ENCODE measurements around the gene GOLM1. TPM values are rescaled to one million over a fixed set of nuclear protein-coding genes. Genes with fewer than 3 reads are reported as not detected.

Gene GOLM1
- total RNA-seq, 4 donors from 2014 or later, result 2.0 to 13.6 (median 4.3) TPM

GRCh38 chr9:86036555-86036954 is 62.8 kb downstream of the GOLM1 start:
- no peaks in the 10 kb centered on the region for H3K27me3 ChIP-seq
- no peak overlapping the region for H3K27ac ChIP-seq
- 94 to 95% methylated on average over 9 of the region's 9 CpGs for WGBS, 2 donors
- H3K4me1 ChIP-seq, result no peaks in the 10 kb centered on the region
- H3K36me3 ChIP-seq, result peaks cover 0 to 11% (median 0%) of the 10 kb centered on the region in 3 donors
- no peaks in the 10 kb centered on the region for H3K9me3 ChIP-seq
- intact Hi-C loops (cut with DNase I), result no loop called here
- H3K4me3 ChIP-seq, result no peak overlapping the region
- no peak for DNase-seq
- no peak for TF ChIP-seq CTCF (IDR thresholded peaks at IDR 0.05)
- no peak for TF ChIP-seq POLR2A (IDR thresholded peaks at IDR 0.05)

DNA sequence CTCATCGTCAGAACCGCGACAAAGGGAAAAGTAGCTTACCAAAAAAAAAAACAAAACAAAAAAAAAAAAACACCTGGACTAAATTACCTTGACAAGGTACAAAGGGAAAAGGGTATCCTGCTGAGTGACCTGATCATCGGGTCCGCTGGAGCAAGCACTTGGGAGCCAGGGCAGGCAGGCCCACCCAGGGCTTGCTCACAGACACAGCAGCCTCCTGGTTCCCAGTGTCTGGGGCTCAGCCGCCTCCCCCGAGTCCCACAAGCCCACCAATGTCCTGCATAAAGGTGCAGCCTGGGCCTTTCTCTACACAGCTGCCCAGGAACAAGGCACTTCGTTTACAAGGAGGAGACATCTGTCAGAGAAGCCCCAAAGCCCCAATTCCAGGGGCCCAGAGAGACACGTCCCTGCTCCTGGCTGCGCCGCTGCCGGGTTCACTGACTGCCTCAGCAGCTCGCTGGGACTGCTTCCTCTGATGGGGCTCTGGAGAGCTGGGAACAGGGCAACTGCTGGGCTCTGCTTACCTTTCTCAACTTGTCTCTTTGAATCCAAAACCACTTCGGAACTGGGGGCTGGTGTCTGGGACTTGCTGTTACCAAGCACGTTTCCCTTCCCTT is 63.4 kb downstream of the GOLM1 start:
- Histone ChIP-seq H3K27ac (no peak overlapping the region), H3K9me3 (no peaks in the 10 kb centered on the region), H3K4me1 (no peaks in the 10 kb centered on the region), H3K27me3 (no peaks in the 10 kb centered on the region), H3K4me3 (no peak overlapping the region), H3K36me3 (peaks cover 0 to 13% (median 0%) of the 10 kb centered on the region in 3 donors)
- WGBS, 2 donors, result 73 to 91% methylated on average over 2 to 9 of the region's 15 CpGs
- TF ChIP-seq CTCF (IDR thresholded peaks at IDR 0.05) (no peak), POLR2A (IDR thresholded peaks at IDR 0.05) (no peak)
- no peak for DNase-seq
- intact Hi-C loops (cut with DNase I), result no loop called here

DNA sequence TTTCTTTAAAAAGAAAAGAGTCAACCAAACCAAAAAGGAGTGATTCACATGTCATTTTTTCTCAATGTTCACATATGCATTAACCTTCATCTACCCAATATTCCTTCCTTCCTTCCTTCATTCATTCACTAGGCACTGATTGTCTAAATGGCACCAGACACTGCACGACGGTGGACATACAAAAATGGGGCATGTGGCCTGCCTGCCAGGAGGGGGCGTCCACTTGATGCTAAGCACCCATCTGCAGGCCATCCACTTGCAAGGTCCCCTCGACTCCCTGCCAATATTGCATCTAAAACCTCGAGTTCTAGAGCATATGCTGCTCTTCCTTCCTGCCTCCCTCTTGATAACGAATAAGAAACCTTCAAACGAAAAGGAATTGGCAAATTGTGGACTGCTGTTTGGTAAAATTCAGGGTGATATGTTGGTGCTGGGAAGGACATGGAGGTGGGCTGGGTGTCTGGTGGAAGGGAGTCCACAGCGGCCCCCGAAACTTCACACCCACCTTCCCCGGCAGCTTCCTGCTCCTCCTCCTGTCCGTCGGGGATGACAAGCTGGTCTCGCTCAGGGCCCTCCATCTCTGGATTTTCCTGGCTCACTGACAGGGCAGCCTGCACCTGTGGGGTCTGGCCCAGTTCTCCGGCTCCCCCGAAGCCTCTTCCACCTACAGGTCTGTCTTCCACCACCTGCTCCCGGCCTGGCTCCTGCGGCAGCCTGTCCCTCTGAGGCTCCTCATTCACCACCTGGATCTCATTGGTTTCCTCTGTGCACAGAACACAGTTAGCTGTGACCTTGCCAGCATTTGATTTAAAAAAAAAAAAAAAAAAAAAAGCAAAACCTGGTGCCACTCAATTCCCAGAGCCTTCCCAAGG is 64.3 kb downstream of the GOLM1 start:
- intact Hi-C loops (cut with DNase I), result no loop called here
- DNase-seq, result no peak
- peaks cover 0 to 16% (median 0%) of the 10 kb centered on the region in 3 donors for H3K36me3 ChIP-seq
- WGBS, 2 donors, result 74 to 84% methylated on average over 16 to 17 of the region's 17 CpGs
- H3K27ac ChIP-seq, result no peak overlapping the region
- H3K4me3 ChIP-seq, result no peak overlapping the region
- no peaks in the 10 kb centered on the region for H3K9me3 ChIP-seq
- H3K27me3 ChIP-seq, result no peaks in the 10 kb centered on the region
- no peaks in the 10 kb centered on the region for H3K4me1 ChIP-seq
- no peak for TF ChIP-seq POLR2A (IDR thresholded peaks at IDR 0.05)
- TF ChIP-seq CTCF (IDR thresholded peaks at IDR 0.05), result peak in 2 of 6 experiments; percentile 16 to 27

DNA sequence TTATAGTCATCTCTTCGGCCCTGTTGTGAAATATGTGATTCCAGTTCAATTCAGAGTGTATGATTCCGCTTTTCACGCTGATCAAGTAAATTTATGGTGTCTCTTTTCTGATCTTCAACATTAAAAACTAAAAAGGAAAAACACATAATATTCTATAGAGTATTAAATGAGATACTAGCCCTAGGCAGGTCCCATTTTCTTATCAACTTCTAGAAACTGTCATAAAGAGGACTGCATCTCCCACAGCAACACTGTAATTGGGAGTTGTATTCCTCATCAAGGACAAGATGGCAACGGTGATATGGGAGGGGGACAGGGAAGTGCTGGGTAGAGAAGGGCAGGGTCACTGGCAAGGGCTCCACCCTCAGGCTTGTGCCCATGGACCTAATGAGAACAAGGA is 71.6 kb downstream of the GOLM1 start:
- Histone ChIP-seq H3K4me1 (no peaks in the 10 kb centered on the region), H3K9me3 (no peaks in the 10 kb centered on the region), H3K27ac (no peak overlapping the region), H3K36me3 (peaks cover 0 to 79% (median 4%) of the 10 kb centered on the region in 3 donors), H3K4me3 (no peak overlapping the region), H3K27me3 (no peaks in the 10 kb centered on the region)
- WGBS, 2 donors, result 91 to 98% methylated on average over 4 of the region's 4 CpGs
- intact Hi-C loops (cut with DNase I), result no loop called here
- TF ChIP-seq CTCF (IDR thresholded peaks at IDR 0.05) (no peak), POLR2A (IDR thresholded peaks at IDR 0.05) (no peak)
- DNase-seq, result no peak

- Histone ChIP-seq H3K9me3 (no peaks in the 10 kb centered on the region), H3K4me1 (no peaks in the 10 kb centered on the region), H3K4me3 (no peak overlapping the region), H3K27me3 (no peaks in the 10 kb centered on the region), H3K27ac (no peak overlapping the region), H3K36me3 (peaks cover 0 to 99% (median 7%) of the 10 kb centered on the region in 3 donors)
- 59 to 68% methylated on average over 3 of the region's 3 CpGs for WGBS, 2 donors
- intact Hi-C loops (cut with DNase I), result no loop called here
- TF ChIP-seq POLR2A (IDR thresholded peaks at IDR 0.05) (no peak), CTCF (IDR thresholded peaks at IDR 0.05) (no peak)
- no peak for DNase-seq
Observed at GRCh38 chr9:86022687-86023266, 76.6 kb downstream of the GOLM1 start.

All from esophagus squamous epithelium (tissue), 5 donors.